ENCODE data around the gene SMAD1. TPM values are rescaled to one million over a fixed set of nuclear protein-coding genes. Genes with fewer than 3 reads are reported as not detected.

Gene SMAD1
- total RNA-seq, 1 experiment from 2014 or later = 21.1 TPM

DNA sequence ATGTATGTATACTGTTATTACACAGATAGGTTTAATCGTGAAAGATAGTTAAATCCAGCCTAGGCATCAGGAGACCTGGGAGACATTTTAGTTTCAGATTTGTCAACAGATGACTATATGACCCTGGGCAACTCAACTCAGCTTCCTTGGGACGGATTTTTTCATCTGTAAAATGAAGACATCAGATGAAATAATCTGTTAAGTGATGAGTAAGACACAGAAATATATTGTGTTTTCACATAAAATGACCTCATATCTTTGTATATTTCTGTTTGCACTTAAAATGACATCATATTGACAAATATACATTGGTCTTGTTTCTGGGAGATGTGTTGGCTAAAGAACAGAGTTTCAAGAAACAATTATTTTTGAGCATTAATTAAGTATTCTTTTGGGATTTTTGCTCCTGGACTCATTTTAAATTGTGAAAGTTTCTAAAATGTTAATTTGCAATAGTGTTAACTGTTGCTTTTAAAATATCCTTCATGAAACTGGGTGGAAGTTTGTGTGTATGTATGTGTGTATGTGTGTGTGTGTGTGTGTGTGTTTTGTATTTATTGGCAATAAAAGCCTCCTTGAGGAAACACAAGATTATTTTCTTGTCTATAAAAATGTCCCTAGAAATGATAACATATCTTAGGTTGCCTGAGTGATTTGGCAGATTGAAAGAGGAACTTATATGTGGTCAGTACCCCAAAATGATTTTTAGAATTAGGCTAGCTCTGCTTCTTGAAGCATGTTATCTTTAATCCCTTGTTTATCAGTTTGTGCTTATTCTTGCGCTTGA lies 108.5 kb downstream of the SMAD1 start:
- Histone ChIP-seq H2BK20ac (ENCODE audit: low read depth, low read length, poor library complexity, severe bottlenecking) (no peak overlapping the region), H3K4ac (ENCODE audit: low read depth, low read length) (no peak overlapping the region), H2BK12ac (ENCODE audit: insufficient read length, low read depth, low read length) (no peak overlapping the region), H3K27me3 (ENCODE audit: insufficient read depth, low read length) (no peaks in the 10 kb centered on the region), H3T11ph (ENCODE audit: low read length) (no peak overlapping the region), H4K5ac (ENCODE audit: insufficient read length, low read depth, low read length) (no peak overlapping the region), H3K9ac (ENCODE audit: extremely low read depth, insufficient read length, low read length) (no peak overlapping the region), H2AFZ (ENCODE audit: low read length) (no peak overlapping the region), H2BK5ac (ENCODE audit: insufficient read length, low read length) (no peak overlapping the region), H2BK15ac (ENCODE audit: low read depth, low read length) (no peak overlapping the region), H3K4me1 (ENCODE audit: insufficient read depth, low read length) (no peaks in the 10 kb centered on the region; the same call in 1 of the 2 replicates), H3K23me2 (ENCODE audit: insufficient read length, low read depth, low read length, poor library complexity, severe bottlenecking) (no peaks in the 10 kb centered on the region), H4K91ac (ENCODE audit: insufficient read length, low read depth, low read length) (no peak overlapping the region), H3K79me1 (ENCODE audit: insufficient read depth, low read depth, low read length, poor library complexity, severe bottlenecking) (no peaks in the 10 kb centered on the region), H2AK5ac (ENCODE audit: insufficient read length, low read length) (no peak overlapping the region), H3K27ac (ENCODE audit: insufficient read length, low read depth, low read length) (no peak overlapping the region), H3K18ac (ENCODE audit: insufficient read length, low read depth, low read length) (no peak overlapping the region), H2BK120ac (ENCODE audit: low read depth, low read length, poor library complexity, severe bottlenecking) (no peak overlapping the region), H3K14ac (ENCODE audit: insufficient read depth, low read length) (no peak overlapping the region), H4K20me1 (ENCODE audit: control insufficient read depth, insufficient read depth, insufficient read length) (no peaks in the 10 kb centered on the region), H3K79me2 (ENCODE audit: insufficient read depth, low read length) (no peaks in the 10 kb centered on the region), H3K9me3 (ENCODE audit: control insufficient read depth, low read depth, low read length) (no peaks in the 10 kb centered on the region), H3K23ac (ENCODE audit: insufficient read length, low read depth, low read length) (no peak overlapping the region), H4K8ac (replicated peaks; ENCODE audit: insufficient read length, low read depth, low read length) (no peak overlapping the region), H3K56ac (ENCODE audit: insufficient read length, low read depth, low read length) (no peak overlapping the region), H3K4me2 (ENCODE audit: insufficient read depth, insufficient read length, low read length) (no peak overlapping the region)
- H3K27me3 Mint-ChIP-seq (ENCODE audit: low read depth) = peaks cover 3% of the 10 kb centered on the region; the same call in 1 of the 2 replicates
- peaks cover 6% of the 10 kb centered on the region in 2 experiments for H3K4me1 Mint-ChIP-seq
- H3K4me3 Mint-ChIP-seq = no peak overlapping the region
- no peak for DNase-seq
- no peak overlapping the region for H3K27ac Mint-ChIP-seq
- TF ChIP-seq, protein P1, sequence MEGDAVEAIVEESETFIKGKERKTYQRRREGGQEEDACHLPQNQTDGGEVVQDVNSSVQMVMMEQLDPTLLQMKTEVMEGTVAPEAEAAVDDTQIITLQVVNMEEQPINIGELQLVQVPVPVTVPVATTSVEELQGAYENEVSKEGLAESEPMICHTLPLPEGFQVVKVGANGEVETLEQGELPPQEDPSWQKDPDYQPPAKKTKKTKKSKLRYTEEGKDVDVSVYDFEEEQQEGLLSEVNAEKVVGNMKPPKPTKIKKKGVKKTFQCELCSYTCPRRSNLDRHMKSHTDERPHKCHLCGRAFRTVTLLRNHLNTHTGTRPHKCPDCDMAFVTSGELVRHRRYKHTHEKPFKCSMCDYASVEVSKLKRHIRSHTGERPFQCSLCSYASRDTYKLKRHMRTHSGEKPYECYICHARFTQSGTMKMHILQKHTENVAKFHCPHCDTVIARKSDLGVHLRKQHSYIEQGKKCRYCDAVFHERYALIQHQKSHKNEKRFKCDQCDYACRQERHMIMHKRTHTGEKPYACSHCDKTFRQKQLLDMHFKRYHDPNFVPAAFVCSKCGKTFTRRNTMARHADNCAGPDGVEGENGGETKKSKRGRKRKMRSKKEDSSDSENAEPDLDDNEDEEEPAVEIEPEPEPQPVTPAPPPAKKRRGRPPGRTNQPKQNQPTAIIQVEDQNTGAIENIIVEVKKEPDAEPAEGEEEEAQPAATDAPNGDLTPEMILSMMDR (conservative IDR thresholded peaks at IDR 0.05) = no peak
- WGBS (ENCODE audit: extremely low coverage, insufficient read length, low lambda C conversion rate) = no CpG with 5 or more reads among the region's 3 CpGs
- peaks cover 9 to 10% of the 10 kb centered on the region in 2 experiments for H3K9me3 Mint-ChIP-seq
- peaks cover 0 to 4% (median 0%) of the 10 kb centered on the region in 3 experiments; a peak in 1 of 7 replicates for H3K36me3 Mint-ChIP-seq (ENCODE audit: insufficient read depth in 1 of 3, low read depth in 3 of 3)
